ENCODE results near the gene CKS1B. TPM values are rescaled to one million over a fixed set of nuclear protein-coding genes. Genes with fewer than 3 reads are reported as not detected.
A peak's percentile ranks its signal among the peaks of the same experiment; 100 is the strongest.

CKS1B gene
- total and polyA plus RNA-seq, 9 of the 15 experiments (the other 6 are each of a cell fraction or from before 2014, with no cell fraction given) = 215 to 1,103 (median 460) TPM

DNA sequence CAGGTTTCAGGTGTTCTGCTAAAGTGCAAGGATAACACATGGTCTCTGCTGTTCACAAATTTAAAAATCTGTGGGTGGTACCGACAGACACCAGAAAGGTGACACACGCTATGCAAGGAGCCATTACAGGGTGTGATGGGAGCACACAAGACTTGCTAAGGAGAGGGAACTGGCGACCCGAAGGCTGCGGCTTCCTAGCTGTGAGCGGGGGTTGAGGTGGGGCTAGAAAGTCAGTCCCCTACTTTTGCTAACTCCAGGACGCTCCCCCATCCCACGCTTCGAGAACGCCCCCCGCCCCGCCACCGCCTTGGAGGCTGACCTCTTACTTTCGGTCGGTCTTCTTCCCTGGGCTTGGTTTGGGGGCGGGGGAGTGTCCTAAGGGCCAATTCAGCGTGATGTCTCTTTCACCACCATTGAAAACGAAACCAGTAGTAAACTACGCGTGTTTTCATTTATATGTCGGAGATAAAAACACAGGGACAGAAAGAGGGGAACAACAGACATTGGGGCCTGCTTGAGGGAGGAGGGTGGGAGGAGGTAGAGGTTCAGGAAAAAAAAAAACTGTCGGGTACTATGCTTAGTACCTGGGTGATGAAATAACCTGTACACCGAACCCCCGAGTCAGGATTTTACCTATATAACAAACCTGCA is 1.1 kb downstream of the CKS1B start (continued):
- TF ChIP-seq, protein P1, sequence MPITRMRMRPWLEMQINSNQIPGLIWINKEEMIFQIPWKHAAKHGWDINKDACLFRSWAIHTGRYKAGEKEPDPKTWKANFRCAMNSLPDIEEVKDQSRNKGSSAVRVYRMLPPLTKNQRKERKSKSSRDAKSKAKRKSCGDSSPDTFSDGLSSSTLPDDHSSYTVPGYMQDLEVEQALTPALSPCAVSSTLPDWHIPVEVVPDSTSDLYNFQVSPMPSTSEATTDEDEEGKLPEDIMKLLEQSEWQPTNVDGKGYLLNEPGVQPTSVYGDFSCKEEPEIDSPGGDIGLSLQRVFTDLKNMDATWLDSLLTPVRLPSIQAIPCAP (CRISPR knock-in tag; IDR thresholded peaks at IDR 0.05; ENCODE audit: borderline replicate concordance) = no peak
- TF ChIP-seq, protein P2, sequence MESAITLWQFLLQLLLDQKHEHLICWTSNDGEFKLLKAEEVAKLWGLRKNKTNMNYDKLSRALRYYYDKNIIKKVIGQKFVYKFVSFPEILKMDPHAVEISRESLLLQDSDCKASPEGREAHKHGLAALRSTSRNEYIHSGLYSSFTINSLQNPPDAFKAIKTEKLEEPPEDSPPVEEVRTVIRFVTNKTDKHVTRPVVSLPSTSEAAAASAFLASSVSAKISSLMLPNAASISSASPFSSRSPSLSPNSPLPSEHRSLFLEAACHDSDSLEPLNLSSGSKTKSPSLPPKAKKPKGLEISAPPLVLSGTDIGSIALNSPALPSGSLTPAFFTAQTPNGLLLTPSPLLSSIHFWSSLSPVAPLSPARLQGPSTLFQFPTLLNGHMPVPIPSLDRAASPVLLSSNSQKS (CRISPR knock-in tag; IDR thresholded peaks at IDR 0.05) = no peak
- TF ChIP-seq SETDB1 (IDR thresholded peaks at IDR 0.05; ENCODE audit: low read length) (no peak), POLR3A (IDR thresholded peaks at IDR 0.05; ENCODE audit: borderline replicate concordance, extremely low read depth, insufficient read depth, insufficient read length) (no peak), GTF2E2 (tag; IDR thresholded peaks at IDR 0.05) (peak; percentile 32; the same call in 1 of the 2 replicates), ZNF23 (CRISPR knock-in tag; IDR thresholded peaks at IDR 0.05) (no peak), ATF1 (CRISPR knock-in tag; IDR thresholded peaks at IDR 0.05) (no peak), ATF1 (tag; IDR thresholded peaks at IDR 0.05) (no peak), MECOM (CRISPR knock-in tag; IDR thresholded peaks at IDR 0.05) (no peak), FOXK2 (conservative IDR thresholded peaks at IDR 0.05 in 1 of 2, IDR thresholded peaks at IDR 0.05 in 1 of 2; ENCODE audit: low read depth in 2 of 2) (peak; percentile 61 to 81), HDAC2 (IDR thresholded peaks at IDR 0.05) (no peak), TAF9B (IDR thresholded peaks at IDR 0.05; ENCODE audit: partially characterized antibody) (no peak), CEBPG (CRISPR knock-in tag; IDR thresholded peaks at IDR 0.05) (no peak; the same call in 1 of the 2 replicates), CEBPG (tag; conservative IDR thresholded peaks at IDR 0.05 in 1 of 2, IDR thresholded peaks at IDR 0.05 in 1 of 2) (peak in 1 of 2 experiments; percentile 82; a peak in 2 of 4 replicates), ETV5 (CRISPR knock-in tag; IDR thresholded peaks at IDR 0.05; ENCODE audit: low read depth) (no peak; the same call in 1 of the 2 replicates), XRCC4 (IDR thresholded peaks at IDR 0.05; ENCODE audit: extremely low read depth, insufficient read depth, insufficient read length) (no peak), TCF3 (CRISPR knock-in tag; IDR thresholded peaks at IDR 0.05) (no peak), ZNF384 (IDR thresholded peaks at IDR 0.05; ENCODE audit: low read depth, low read length) (no peak), PML (IDR thresholded peaks at IDR 0.05; ENCODE audit: low read length) (peak; percentile 6; the same call in 1 of the 2 replicates), MYC (IDR thresholded peaks at IDR 0.05; ENCODE audit: low read depth, low read length) (peak; percentile 22; the same call in 1 of the 2 replicates), MYC (CRISPR knock-in tag; IDR thresholded peaks at IDR 0.05; ENCODE audit: borderline replicate concordance, low read depth) (no peak), POU5F1 (IDR thresholded peaks at IDR 0.05; ENCODE audit: borderline replicate concordance, low read depth, low read length, partially characterized antibody) (no peak), PHF21A (IDR thresholded peaks at IDR 0.05; ENCODE audit: borderline replicate concordance, low read depth) (no peak), RBM25 (IDR thresholded peaks at IDR 0.05; ENCODE audit: low read depth, low read length, severe bottlenecking) (no peak)
- TF ChIP-seq, protein P3, sequence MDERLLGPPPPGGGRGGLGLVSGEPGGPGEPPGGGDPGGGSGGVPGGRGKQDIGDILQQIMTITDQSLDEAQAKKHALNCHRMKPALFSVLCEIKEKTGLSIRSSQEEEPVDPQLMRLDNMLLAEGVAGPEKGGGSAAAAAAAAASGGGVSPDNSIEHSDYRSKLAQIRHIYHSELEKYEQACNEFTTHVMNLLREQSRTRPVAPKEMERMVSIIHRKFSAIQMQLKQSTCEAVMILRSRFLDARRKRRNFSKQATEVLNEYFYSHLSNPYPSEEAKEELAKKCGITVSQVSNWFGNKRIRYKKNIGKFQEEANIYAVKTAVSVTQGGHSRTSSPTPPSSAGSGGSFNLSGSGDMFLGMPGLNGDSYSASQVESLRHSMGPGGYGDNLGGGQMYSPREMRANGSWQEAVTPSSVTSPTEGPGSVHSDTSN (CRISPR knock-in tag; IDR thresholded peaks at IDR 0.05; ENCODE audit: low read depth) = no peak
- TF ChIP-seq, protein P3 (tag; conservative IDR thresholded peaks at IDR 0.05; ENCODE audit: low read depth) = peak; percentile 31; the same call in 1 of the 2 replicates
